ENCODE results near the gene XYLB. TPM values are rescaled to one million over a fixed set of nuclear protein-coding genes. Genes with fewer than 3 reads are reported as not detected.

XYLB gene
- polyA plus RNA-seq, 1 donor from 2014 or later, result 0.50 TPM

GRCh38 chr3:38371541-38372213, 25.1 kb downstream of the XYLB start:
- Histone ChIP-seq H3K27ac (ENCODE audit: low read length) (no peak overlapping the region), H3K4me2 (ENCODE audit: low read length) (no peak overlapping the region), H2AFZ (ENCODE audit: low read depth, low read length) (no peak overlapping the region), H3K79me2 (replicated peaks; ENCODE audit: insufficient read depth, low read length) (no peaks in the 10 kb centered on the region), H3K27me3 (ENCODE audit: insufficient read depth, low read depth, low read length) (no peaks in the 10 kb centered on the region), H3K4me3 (ENCODE audit: low read length) (no peak overlapping the region), H3K9ac (ENCODE audit: low read length) (no peak overlapping the region), H3K36me3 (ENCODE audit: insufficient read depth, low read length) (no peaks in the 10 kb centered on the region), H4K20me1 (ENCODE audit: insufficient read depth) (no peaks in the 10 kb centered on the region), H3F3A (ENCODE audit: insufficient read depth, low read length, poor library complexity, severe bottlenecking) (no peaks in the 10 kb centered on the region), H3K9me2 (ENCODE audit: insufficient read depth, low read length) (no peaks in the 10 kb centered on the region), H3K9me3 (ENCODE audit: low read length) (no peaks in the 10 kb centered on the region)
- no peak for TF ChIP-seq SMC3 (conservative IDR thresholded peaks at IDR 0.05; ENCODE audit: poor library complexity)
- no peak for TF ChIP-seq POLR2AphosphoS5 (IDR thresholded peaks at IDR 0.05)
- no peak for TF ChIP-seq RAD21 (conservative IDR thresholded peaks at IDR 0.05)
- TF ChIP-seq MXI1 (conservative IDR thresholded peaks at IDR 0.05; ENCODE audit: poor library complexity, severe bottlenecking), result no peak
- TF ChIP-seq EP300 (conservative IDR thresholded peaks at IDR 0.05; ENCODE audit: poor library complexity, severe bottlenecking), result no peak
- TF ChIP-seq, protein P1, sequence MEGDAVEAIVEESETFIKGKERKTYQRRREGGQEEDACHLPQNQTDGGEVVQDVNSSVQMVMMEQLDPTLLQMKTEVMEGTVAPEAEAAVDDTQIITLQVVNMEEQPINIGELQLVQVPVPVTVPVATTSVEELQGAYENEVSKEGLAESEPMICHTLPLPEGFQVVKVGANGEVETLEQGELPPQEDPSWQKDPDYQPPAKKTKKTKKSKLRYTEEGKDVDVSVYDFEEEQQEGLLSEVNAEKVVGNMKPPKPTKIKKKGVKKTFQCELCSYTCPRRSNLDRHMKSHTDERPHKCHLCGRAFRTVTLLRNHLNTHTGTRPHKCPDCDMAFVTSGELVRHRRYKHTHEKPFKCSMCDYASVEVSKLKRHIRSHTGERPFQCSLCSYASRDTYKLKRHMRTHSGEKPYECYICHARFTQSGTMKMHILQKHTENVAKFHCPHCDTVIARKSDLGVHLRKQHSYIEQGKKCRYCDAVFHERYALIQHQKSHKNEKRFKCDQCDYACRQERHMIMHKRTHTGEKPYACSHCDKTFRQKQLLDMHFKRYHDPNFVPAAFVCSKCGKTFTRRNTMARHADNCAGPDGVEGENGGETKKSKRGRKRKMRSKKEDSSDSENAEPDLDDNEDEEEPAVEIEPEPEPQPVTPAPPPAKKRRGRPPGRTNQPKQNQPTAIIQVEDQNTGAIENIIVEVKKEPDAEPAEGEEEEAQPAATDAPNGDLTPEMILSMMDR (IDR thresholded peaks at IDR 0.05; ENCODE audit: poor library complexity, severe bottlenecking), result no peak
- no peak for TF ChIP-seq TAF1 (IDR thresholded peaks at IDR 0.05; ENCODE audit: low read depth)
- no peak for TF ChIP-seq REST (IDR thresholded peaks at IDR 0.05; ENCODE audit: borderline replicate concordance)

GRCh38 chr3:38372214-38372601, 25.6 kb downstream of the XYLB start:
- H3K9me2 ChIP-seq (ENCODE audit: insufficient read depth, low read length), result no peaks in the 10 kb centered on the region
- H4K20me1 ChIP-seq (ENCODE audit: insufficient read depth), result no peaks in the 10 kb centered on the region
- no peaks in the 10 kb centered on the region for H3K79me2 ChIP-seq (replicated peaks; ENCODE audit: insufficient read depth, low read length)
- no peak overlapping the region for H3K4me2 ChIP-seq (ENCODE audit: low read length)
- no peak overlapping the region for H2AFZ ChIP-seq (ENCODE audit: low read depth, low read length)
- no peaks in the 10 kb centered on the region for H3K27me3 ChIP-seq (ENCODE audit: insufficient read depth, low read depth, low read length)
- no peak overlapping the region for H3K27ac ChIP-seq (ENCODE audit: low read length)
- no peak overlapping the region for H3K9ac ChIP-seq (ENCODE audit: low read length)
- no peaks in the 10 kb centered on the region for H3F3A ChIP-seq (ENCODE audit: insufficient read depth, low read length, poor library complexity, severe bottlenecking)
- no peak for TF ChIP-seq MXI1 (conservative IDR thresholded peaks at IDR 0.05; ENCODE audit: poor library complexity, severe bottlenecking)
- TF ChIP-seq POLR2AphosphoS5 (IDR thresholded peaks at IDR 0.05), result no peak
- no peak for TF ChIP-seq TAF1 (IDR thresholded peaks at IDR 0.05; ENCODE audit: low read depth)
- TF ChIP-seq, protein P1 (IDR thresholded peaks at IDR 0.05; ENCODE audit: poor library complexity, severe bottlenecking), result no peak
- no peak for TF ChIP-seq SMC3 (conservative IDR thresholded peaks at IDR 0.05; ENCODE audit: poor library complexity)
- TF ChIP-seq RAD21 (conservative IDR thresholded peaks at IDR 0.05), result no peak
- TF ChIP-seq EZH2 (IDR thresholded peaks at IDR 0.05; ENCODE audit: borderline replicate concordance, insufficient read depth, low read length, poor library complexity, severe bottlenecking), result no peak
- TF ChIP-seq REST (IDR thresholded peaks at IDR 0.05; ENCODE audit: borderline replicate concordance), result no peak
- TF ChIP-seq EP300 (conservative IDR thresholded peaks at IDR 0.05; ENCODE audit: poor library complexity, severe bottlenecking), result no peak
- H3K4me3 ChIP-seq (ENCODE audit: low read length), result no peak overlapping the region
- no peaks in the 10 kb centered on the region for H3K9me3 ChIP-seq (ENCODE audit: low read length)
- H3K36me3 ChIP-seq (ENCODE audit: insufficient read depth, low read length), result no peaks in the 10 kb centered on the region
